ENCODE data around the gene AHRR. TPM values are rescaled to one million over a fixed set of nuclear protein-coding genes. Genes with fewer than 3 reads are reported as not detected.

AHRR gene
- total and polyA plus RNA-seq, 2 experiments from 2014 or later: 0.27 to 1.8 TPM

GRCh38 chr5:344668-345067, 23.2 kb downstream of the AHRR start:
- no peak for ATAC-seq
- peaks cover 15% of the 10 kb centered on the region for H3K4me1 ChIP-seq (ENCODE audit: insufficient read depth)
- peaks cover 2% of the 10 kb centered on the region for H3K27me3 Mint-ChIP-seq (ENCODE audit: insufficient read depth, low read depth, poor library complexity)
- no peak overlapping the region for H3K27ac ChIP-seq (ENCODE audit: low read depth)
- peaks cover 19% of the 10 kb centered on the region for H3K4me1 Mint-ChIP-seq
- no peaks in the 10 kb centered on the region for H3K9me2 ChIP-seq (ENCODE audit: insufficient read depth)
- DNase-seq (ENCODE audit: low spot score): no peak
- no peaks in the 10 kb centered on the region for H4K20me1 ChIP-seq (replicated peaks; ENCODE audit: insufficient read depth)
- 0 out of 2 replicates have a peak, but pooled peaks cover 10% of the 10 kb centered on the region for H3F3A ChIP-seq (replicated peaks; ENCODE audit: low read depth)
- no peak overlapping the region for H3K27ac Mint-ChIP-seq
- no peaks in the 10 kb centered on the region for H3K36me3 Mint-ChIP-seq (ENCODE audit: low read depth)
- H3K4me3 ChIP-seq: no peak overlapping the region
- peaks cover 3% of the 10 kb centered on the region; the same call in 1 of the 3 replicates for H3K9me3 Mint-ChIP-seq
- TF ChIP-seq EZH2phosphoT487 (IDR thresholded peaks at IDR 0.05; ENCODE audit: unreplicated experiment) (no peak), ZNF114 (CRISPR knock-in tag; IDR thresholded peaks at IDR 0.05) (no peak), EZH2 (IDR thresholded peaks at IDR 0.05; ENCODE audit: low read depth, unreplicated experiment) (no peak), CREB1 (CRISPR knock-in tag; IDR thresholded peaks at IDR 0.05; ENCODE audit: low read depth) (no peak), POLR2AphosphoS5 (IDR thresholded peaks at IDR 0.05; ENCODE audit: low read depth) (no peak), STAT1 (IDR thresholded peaks at IDR 0.05; ENCODE audit: unreplicated experiment) (no peak)
- no peak overlapping the region for H2AFZ ChIP-seq
- H3K27me3 ChIP-seq (ENCODE audit: insufficient read depth): peaks cover 25% of the 10 kb centered on the region
- H3K4me2 ChIP-seq: no peak overlapping the region
- no peak overlapping the region for H3K4me3 Mint-ChIP-seq
- H3K36me3 ChIP-seq (ENCODE audit: insufficient read depth): no peaks in the 10 kb centered on the region
- no peaks in the 10 kb centered on the region for H3K79me2 ChIP-seq (replicated peaks; ENCODE audit: insufficient read depth)

- 0 out of 2 replicates have a peak, but pooled peaks cover 10% of the 10 kb centered on the region for H3F3A ChIP-seq (replicated peaks; ENCODE audit: low read depth)
- H3K4me2 ChIP-seq: peak overlapping the region; percentile 44; the same call in 1 of the 2 replicates
- peaks cover 25% of the 10 kb centered on the region for H3K27me3 ChIP-seq (ENCODE audit: insufficient read depth)
- ATAC-seq: peak; percentile 50
- H3K36me3 Mint-ChIP-seq (ENCODE audit: low read depth): no peaks in the 10 kb centered on the region
- H3K36me3 ChIP-seq (ENCODE audit: insufficient read depth): no peaks in the 10 kb centered on the region
- DNase-seq (ENCODE audit: low spot score): peak; percentile 46
- peak overlapping the region; percentile 63; the same call in 1 of the 2 replicates for H3K27ac ChIP-seq (ENCODE audit: low read depth)
- H3K4me1 ChIP-seq (ENCODE audit: insufficient read depth): peaks cover 15% of the 10 kb centered on the region
- H3K4me3 ChIP-seq: no peak overlapping the region
- peaks cover 3% of the 10 kb centered on the region; the same call in 1 of the 3 replicates for H3K9me3 Mint-ChIP-seq
- H2AFZ ChIP-seq: peak overlapping the region; percentile 84; the same call in 1 of the 2 replicates
- no peaks in the 10 kb centered on the region for H4K20me1 ChIP-seq (replicated peaks; ENCODE audit: insufficient read depth)
- H3K4me1 Mint-ChIP-seq: peaks cover 24% of the 10 kb centered on the region
- H3K27ac Mint-ChIP-seq: peak overlapping the region; percentile 56; the same call in 1 of the 2 replicates
- peaks cover 2% of the 10 kb centered on the region for H3K27me3 Mint-ChIP-seq (ENCODE audit: insufficient read depth, low read depth, poor library complexity)
- no peak overlapping the region for H3K4me3 Mint-ChIP-seq
- no peaks in the 10 kb centered on the region for H3K9me2 ChIP-seq (ENCODE audit: insufficient read depth)
- H3K79me2 ChIP-seq (replicated peaks; ENCODE audit: insufficient read depth): no peaks in the 10 kb centered on the region
- no peak for TF ChIP-seq EZH2 (IDR thresholded peaks at IDR 0.05; ENCODE audit: low read depth, unreplicated experiment)
- TF ChIP-seq CTCF (conservative IDR thresholded peaks at IDR 0.05; ENCODE audit: low read depth in 2 of 2): no peak
- TF ChIP-seq ZNF331 (CRISPR knock-in tag; IDR thresholded peaks at IDR 0.05; ENCODE audit: low read depth): no peak
- no peak for TF ChIP-seq STAT1 (IDR thresholded peaks at IDR 0.05; ENCODE audit: unreplicated experiment)
- TF ChIP-seq, protein P1, sequence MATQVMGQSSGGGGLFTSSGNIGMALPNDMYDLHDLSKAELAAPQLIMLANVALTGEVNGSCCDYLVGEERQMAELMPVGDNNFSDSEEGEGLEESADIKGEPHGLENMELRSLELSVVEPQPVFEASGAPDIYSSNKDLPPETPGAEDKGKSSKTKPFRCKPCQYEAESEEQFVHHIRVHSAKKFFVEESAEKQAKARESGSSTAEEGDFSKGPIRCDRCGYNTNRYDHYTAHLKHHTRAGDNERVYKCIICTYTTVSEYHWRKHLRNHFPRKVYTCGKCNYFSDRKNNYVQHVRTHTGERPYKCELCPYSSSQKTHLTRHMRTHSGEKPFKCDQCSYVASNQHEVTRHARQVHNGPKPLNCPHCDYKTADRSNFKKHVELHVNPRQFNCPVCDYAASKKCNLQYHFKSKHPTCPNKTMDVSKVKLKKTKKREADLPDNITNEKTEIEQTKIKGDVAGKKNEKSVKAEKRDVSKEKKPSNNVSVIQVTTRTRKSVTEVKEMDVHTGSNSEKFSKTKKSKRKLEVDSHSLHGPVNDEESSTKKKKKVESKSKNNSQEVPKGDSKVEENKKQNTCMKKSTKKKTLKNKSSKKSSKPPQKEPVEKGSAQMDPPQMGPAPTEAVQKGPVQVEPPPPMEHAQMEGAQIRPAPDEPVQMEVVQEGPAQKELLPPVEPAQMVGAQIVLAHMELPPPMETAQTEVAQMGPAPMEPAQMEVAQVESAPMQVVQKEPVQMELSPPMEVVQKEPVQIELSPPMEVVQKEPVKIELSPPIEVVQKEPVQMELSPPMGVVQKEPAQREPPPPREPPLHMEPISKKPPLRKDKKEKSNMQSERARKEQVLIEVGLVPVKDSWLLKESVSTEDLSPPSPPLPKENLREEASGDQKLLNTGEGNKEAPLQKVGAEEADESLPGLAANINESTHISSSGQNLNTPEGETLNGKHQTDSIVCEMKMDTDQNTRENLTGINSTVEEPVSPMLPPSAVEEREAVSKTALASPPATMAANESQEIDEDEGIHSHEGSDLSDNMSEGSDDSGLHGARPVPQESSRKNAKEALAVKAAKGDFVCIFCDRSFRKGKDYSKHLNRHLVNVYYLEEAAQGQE (IDR thresholded peaks at IDR 0.05; ENCODE audit: unreplicated experiment): no peak
Observed at GRCh38 chr5:345404-346195, 24.1 kb downstream of the AHRR start.
